ENCODE results near the gene EVC2.
"Not testable (repeated sequence)": the region's sequence is repeated elsewhere in the genome, so short reads cannot be mapped to it uniquely, and the experiment has no call there.

The EVC2 gene

GRCh38 chr4:5738061-5738460 is 29.7 kb upstream of the EVC2 start:
- no peak for DNase-seq

- DNase-seq: no peak
Observed at GRCh38 chr4:5735463-5735862, 27.1 kb upstream of the EVC2 start.

GRCh38 chr4:5734853-5735252 is 26.5 kb upstream of the EVC2 start:
- DNase-seq: no peak

- no peak for DNase-seq
Observed at GRCh38 chr4:5732158-5732557, 23.8 kb upstream of the EVC2 start.

GRCh38 chr4:5730993-5731990 is 22.9 kb upstream of the EVC2 start:
- DNase-seq: no peak

GRCh38 chr4:5730436-5730835 is 22.1 kb upstream of the EVC2 start:
- no peak for DNase-seq

- DNase-seq: not testable (repeated sequence)
Observed at GRCh38 chr4:5728412-5728811, 20.1 kb upstream of the EVC2 start.

- DNase-seq: no peak
Observed at GRCh38 chr4:5724377-5724776, 16.0 kb upstream of the EVC2 start.

- no peak for DNase-seq
Observed at GRCh38 chr4:5722328-5722727, 14.0 kb upstream of the EVC2 start.

GRCh38 chr4:5721923-5722322 is 13.6 kb upstream of the EVC2 start:
- no peak for DNase-seq

- no peak for DNase-seq
Observed at GRCh38 chr4:5720980-5721379, 12.6 kb upstream of the EVC2 start.

GRCh38 chr4:5720157-5720850 is 11.9 kb upstream of the EVC2 start:
- no peak for DNase-seq

- no peak for DNase-seq
Observed at GRCh38 chr4:5719350-5720055, 11.1 kb upstream of the EVC2 start.

- no peak for DNase-seq
Observed at GRCh38 chr4:5718411-5718810, 10.1 kb upstream of the EVC2 start.

GRCh38 chr4:5717449-5718158 is 9.2 kb upstream of the EVC2 start:
- DNase-seq: no peak

- DNase-seq: no peak
Observed at GRCh38 chr4:5716391-5716790, 8.0 kb upstream of the EVC2 start.

GRCh38 chr4:5715357-5715756 is 7.0 kb upstream of the EVC2 start:
- no peak for DNase-seq

- no peak for DNase-seq
Observed at GRCh38 chr4:5713861-5714260, 5.5 kb upstream of the EVC2 start.

- DNase-seq: no peak
Observed at GRCh38 chr4:5712931-5713330, 4.6 kb upstream of the EVC2 start.

- DNase-seq: peak; percentile 7
Observed at GRCh38 chr4:5712517-5712916, 4.2 kb upstream of the EVC2 start.

GRCh38 chr4:5711479-5712184 is 3.3 kb upstream of the EVC2 start:
- no peak for DNase-seq

GRCh38 chr4:5710961-5711478 is 2.7 kb upstream of the EVC2 start, which contains the start of gene EVC:
Gene EVC (plus strand): TSS chr4:5711201. CDS start chr4:5711381, 180 bp downstream.
- DNase-seq: peak; percentile 9
